KBM-7 (cell line): ENCODE results near the gene FGFR2.

ENCODE experiments used
- DNase-seq: peaks from one replicate; pipeline ENCODE4 v3.0.0-alpha.2; 2015
- in situ Hi-C: fragments of 300-500 bp; cut with MboI; formaldehyde crosslinking; loops from 2 replicates; pipeline ENCODE4 v1.14.3; 2020; ENCODE audit warnings: low sequenced_read_pairs, low pct_unique_long_range_greater_than_20kb, mixed read lengths

FGFR2 gene

GRCh38 chr10:121593281-121594075 lies 4.8 kb downstream of the FGFR2 start:
- no peak for DNase-seq
- in situ Hi-C loops, result no loop called here

GRCh38 chr10:121592155-121592890 lies 5.9 kb downstream of the FGFR2 start:
- in situ Hi-C loops, result no loop called here
- no peak for DNase-seq

- in situ Hi-C loops, result no loop called here
- no peak for DNase-seq
These were observed 7.1 kb downstream of the FGFR2 start for GRCh38 chr10:121591186-121591585.

- in situ Hi-C loops, result no loop called here
These were observed 7.5 kb downstream of the FGFR2 start for GRCh38 chr10:121590772-121591171.

GRCh38 chr10:121589553-121589952 lies 8.7 kb downstream of the FGFR2 start:
- in situ Hi-C loops, result no loop called here
- DNase-seq, result no peak

More at GRCh38 chr10:121590772-121591171, 7.5 kb downstream of the FGFR2 start:
- no peak for DNase-seq

GRCh38 chr10:121583857-121584256 lies 14.4 kb downstream of the FGFR2 start:
- DNase-seq, result no peak
- in situ Hi-C loops, result no loop called here

- no peak for DNase-seq
- in situ Hi-C loops, result no loop called here
These were observed 15.0 kb downstream of the FGFR2 start for GRCh38 chr10:121583258-121583657.

GRCh38 chr10:121580276-121581116 lies 17.7 kb downstream of the FGFR2 start:
- DNase-seq, result no peak
- in situ Hi-C loops, result no loop called here

- in situ Hi-C loops, result no loop called here
- no peak for DNase-seq
These were observed 18.6 kb downstream of the FGFR2 start for GRCh38 chr10:121579656-121580055.

GRCh38 chr10:121578965-121579364 lies 19.3 kb downstream of the FGFR2 start:
- in situ Hi-C loops, result no loop called here
- no peak for DNase-seq

GRCh38 chr10:121578298-121578697 lies 19.9 kb downstream of the FGFR2 start:
- in situ Hi-C loops, result no loop called here

GRCh38 chr10:121577568-121577967 lies 20.7 kb downstream of the FGFR2 start:
- no peak for DNase-seq
- in situ Hi-C loops, result no loop called here

More at GRCh38 chr10:121578298-121578697, 19.9 kb downstream of the FGFR2 start:
- no peak for DNase-seq

GRCh38 chr10:121576139-121576538 lies 22.1 kb downstream of the FGFR2 start:
- no peak for DNase-seq
- in situ Hi-C loops, result no loop called here

- no peak for DNase-seq
- in situ Hi-C loops, result no loop called here
These were observed 23.6 kb downstream of the FGFR2 start for GRCh38 chr10:121574519-121575166.

GRCh38 chr10:121573538-121573941 lies 24.7 kb downstream of the FGFR2 start:
- in situ Hi-C loops, result no loop called here
- DNase-seq, result no peak

- no peak for DNase-seq
- in situ Hi-C loops, result no loop called here
These were observed 25.2 kb downstream of the FGFR2 start for GRCh38 chr10:121572859-121573537.

- no peak for DNase-seq
- in situ Hi-C loops, result no loop called here
These were observed 27.9 kb downstream of the FGFR2 start for GRCh38 chr10:121570315-121570714.

GRCh38 chr10:121568275-121568674 lies 30.0 kb downstream of the FGFR2 start:
- in situ Hi-C loops, result no loop called here
- no peak for DNase-seq

- in situ Hi-C loops, result no loop called here
- no peak for DNase-seq
These were observed 30.7 kb downstream of the FGFR2 start for GRCh38 chr10:121567569-121567968.
